AG04449 (cell line): ENCODE measurements around the gene CEP83.

Experiments used
- CTCF ChIA-PET: fragments of 350-600 bp; formaldehyde crosslinking; extraction: SDS; loops from one replicate; lab custom pipeline; 2021; ENCODE audit warnings: antibody characterized with exemption; lab: Yijun Ruan, JAX
- POLR2A ChIA-PET: fragments of 400-600, 350-600 bp; formaldehyde crosslinking; extraction: SDS; loops from one replicate; lab custom pipeline; 2020; ENCODE audit warnings: antibody characterized with exemption, inconsistent platforms; lab: Yijun Ruan, JAX
- DNase-seq: peaks from one replicate; pipeline ENCODE4 v3.0.0-alpha.2; 2010; ENCODE audit warnings: low read depth, low spot score
- H3K4me3 ChIP-seq: 2 replicates; pipeline ENCODE4 v1.5.1; 2011; ENCODE audit warnings: low read depth, mild to moderate bottlenecking, control low read depth, low read length
- TF ChIP-seq, protein P1 (sequence below): IDR thresholded peaks from one replicate; pipeline ENCODE4 v1.5.1; 2011; ENCODE audit warnings: mild to moderate bottlenecking, moderate library complexity, low read length, control low read depth, inconsistent platforms; ENCODE audit not compliant: insufficient read depth; ENCODE audit errors: missing control alignments

Gene CEP83

DNA sequence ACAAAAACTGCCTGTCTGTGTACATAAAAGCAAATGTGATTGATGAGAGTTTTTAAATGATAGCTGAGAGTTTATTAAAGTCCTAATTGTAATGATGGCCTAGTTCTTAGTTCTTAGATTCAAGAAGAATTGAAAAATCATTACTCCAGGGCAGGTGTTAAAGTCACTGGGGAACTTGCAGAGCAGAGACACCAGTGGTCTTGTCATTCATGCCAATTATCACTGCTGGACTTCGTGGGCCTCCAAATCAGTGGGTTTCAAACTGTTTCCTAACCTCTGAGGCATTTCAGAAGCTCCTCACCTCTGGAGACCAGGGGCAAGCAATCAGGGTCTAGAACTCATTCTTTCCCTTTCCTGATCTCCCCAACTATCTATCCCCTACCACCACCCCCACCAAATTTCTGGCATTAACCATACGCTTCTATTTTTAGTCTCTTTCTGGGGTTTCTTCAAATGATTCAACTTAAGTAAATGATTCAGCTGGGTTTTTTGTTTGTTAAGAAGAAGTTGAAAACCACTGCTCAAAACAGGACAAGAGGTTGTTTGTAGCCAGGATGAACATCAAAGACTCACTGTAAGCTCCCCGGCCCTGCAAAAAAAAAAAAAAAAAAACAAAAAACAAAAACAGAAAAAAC is 80.1 kb downstream of the CEP83 start:
- ChIA-PET POLR2A (interaction anchor here (0.7 kb wide), 1 partner anchor 112 kb away, joined by 4 read pairs; no protein-coding TSS in a partner anchor), CTCF (interaction anchor here (0.5 to 1.1 kb wide), 3 partner anchors 109 to 379 kb away, joined by 3 to 5 read pairs (median 3); no protein-coding TSS in a partner anchor)
- no peak overlapping the region for H3K4me3 ChIP-seq
- DNase-seq, result no peak
- TF ChIP-seq, protein P1, sequence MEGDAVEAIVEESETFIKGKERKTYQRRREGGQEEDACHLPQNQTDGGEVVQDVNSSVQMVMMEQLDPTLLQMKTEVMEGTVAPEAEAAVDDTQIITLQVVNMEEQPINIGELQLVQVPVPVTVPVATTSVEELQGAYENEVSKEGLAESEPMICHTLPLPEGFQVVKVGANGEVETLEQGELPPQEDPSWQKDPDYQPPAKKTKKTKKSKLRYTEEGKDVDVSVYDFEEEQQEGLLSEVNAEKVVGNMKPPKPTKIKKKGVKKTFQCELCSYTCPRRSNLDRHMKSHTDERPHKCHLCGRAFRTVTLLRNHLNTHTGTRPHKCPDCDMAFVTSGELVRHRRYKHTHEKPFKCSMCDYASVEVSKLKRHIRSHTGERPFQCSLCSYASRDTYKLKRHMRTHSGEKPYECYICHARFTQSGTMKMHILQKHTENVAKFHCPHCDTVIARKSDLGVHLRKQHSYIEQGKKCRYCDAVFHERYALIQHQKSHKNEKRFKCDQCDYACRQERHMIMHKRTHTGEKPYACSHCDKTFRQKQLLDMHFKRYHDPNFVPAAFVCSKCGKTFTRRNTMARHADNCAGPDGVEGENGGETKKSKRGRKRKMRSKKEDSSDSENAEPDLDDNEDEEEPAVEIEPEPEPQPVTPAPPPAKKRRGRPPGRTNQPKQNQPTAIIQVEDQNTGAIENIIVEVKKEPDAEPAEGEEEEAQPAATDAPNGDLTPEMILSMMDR, result no peak

DNA sequence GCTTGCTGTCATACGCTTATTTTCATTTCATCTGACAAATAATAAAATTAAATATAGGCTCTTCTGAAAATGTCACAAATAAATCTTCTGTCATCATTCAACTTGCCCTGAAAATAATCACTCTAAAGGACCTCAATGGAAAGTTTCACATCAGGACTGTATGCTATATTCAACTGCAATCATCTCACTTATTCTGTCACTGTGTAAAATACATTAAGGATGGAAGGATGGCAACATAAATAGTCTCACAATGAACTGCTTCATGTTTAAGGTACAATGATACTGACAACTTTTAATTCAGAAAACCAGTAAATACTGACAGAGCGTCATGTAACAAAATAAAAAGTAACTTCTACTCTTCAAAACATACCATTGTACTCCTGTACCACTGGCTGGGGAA is 82.1 kb downstream of the CEP83 start:
- ChIA-PET POLR2A (no interaction called here), CTCF (no interaction called here)
- TF ChIP-seq, protein P1, result no peak
- no peak overlapping the region for H3K4me3 ChIP-seq
- no peak for DNase-seq

DNA sequence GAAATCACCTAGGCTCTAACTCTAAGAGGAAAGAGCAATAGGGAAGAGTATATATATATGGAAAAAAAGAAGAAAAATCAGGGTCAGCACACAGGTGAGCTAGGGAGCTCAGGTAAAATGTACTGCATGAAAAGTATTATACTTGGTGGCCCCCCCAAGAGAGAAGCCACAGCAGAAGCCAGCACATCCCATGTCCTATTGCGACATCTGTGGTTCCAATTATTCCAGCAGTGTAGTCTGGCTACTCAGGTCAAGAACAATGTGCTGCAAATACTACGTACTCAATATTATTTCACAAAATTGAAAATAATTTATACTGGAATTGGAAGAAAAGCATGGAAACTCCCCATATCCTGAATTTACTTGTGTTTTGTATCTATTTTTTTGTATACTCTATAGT is 85.5 kb downstream of the CEP83 start:
- CTCF ChIA-PET, result no interaction called here

DNA sequence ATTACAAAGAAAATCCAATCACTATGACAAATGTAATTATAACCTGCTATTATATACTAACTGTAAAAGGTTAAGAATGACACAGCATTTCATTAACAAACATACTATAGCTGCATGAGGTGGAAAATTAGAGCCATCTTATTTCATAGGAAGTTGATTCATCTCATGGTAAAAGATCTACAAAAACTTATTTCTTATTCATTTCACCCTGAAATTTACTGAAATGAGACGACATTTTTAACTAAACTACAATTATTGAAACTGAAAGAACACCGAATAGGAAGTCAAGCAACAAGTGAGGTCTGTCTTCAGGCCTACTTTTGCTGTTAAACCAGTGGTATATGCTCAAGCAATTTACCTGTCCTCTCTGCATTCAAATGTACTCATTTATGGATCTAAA is 87.2 kb downstream of the CEP83 start:
- CTCF ChIA-PET, result no interaction called here

More for the DNA sequence above, 85.5 kb downstream of the CEP83 start:
- TF ChIP-seq, protein P1, result no peak
- POLR2A ChIA-PET, result no interaction called here
- DNase-seq, result no peak
- H3K4me3 ChIP-seq, result no peak overlapping the region

DNA sequence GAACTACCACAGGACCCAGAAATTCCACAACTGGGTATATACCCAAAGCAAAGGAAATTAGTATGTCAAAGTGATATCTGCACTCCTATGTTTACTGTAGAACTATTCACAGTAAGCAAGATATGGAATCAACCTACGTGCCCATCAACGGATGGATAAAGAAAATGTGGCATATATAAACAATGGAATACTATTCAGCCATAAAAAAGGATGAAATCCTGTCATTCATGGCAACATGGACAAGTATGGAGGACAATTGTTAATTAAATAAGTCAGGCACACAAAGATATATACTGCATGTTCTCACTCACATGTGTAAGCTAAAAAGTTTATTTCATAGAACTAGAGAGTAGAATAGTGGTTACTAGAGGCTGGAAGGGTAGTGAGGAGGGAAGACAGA is 97.0 kb downstream of the CEP83 start:
- DNase-seq, result no peak
- CTCF ChIA-PET, result no interaction called here
- POLR2A ChIA-PET, result no interaction called here
- TF ChIP-seq, protein P1, result no peak
- no peak overlapping the region for H3K4me3 ChIP-seq

More for the DNA sequence above, 87.2 kb downstream of the CEP83 start:
- TF ChIP-seq, protein P1, result no peak
- DNase-seq, result no peak
- no peak overlapping the region for H3K4me3 ChIP-seq
- POLR2A ChIA-PET, result no interaction called here

DNA sequence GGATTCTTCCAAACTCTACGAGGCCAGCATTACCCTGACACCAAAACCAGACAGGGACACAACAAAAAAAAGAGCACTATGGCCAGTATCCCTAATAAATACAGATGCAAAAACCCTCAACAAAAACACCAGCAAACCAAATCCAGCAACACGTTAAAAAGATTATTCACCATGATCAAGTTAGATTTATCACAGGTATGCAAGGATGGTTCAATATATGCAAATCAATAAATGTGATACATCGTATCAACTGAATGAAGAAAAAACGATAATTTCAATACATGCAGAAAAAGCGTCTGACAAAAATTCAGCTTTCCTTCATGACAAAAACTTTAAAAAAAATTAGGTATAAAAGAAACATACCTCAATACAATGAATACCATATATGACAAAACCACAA is 99.9 kb downstream of the CEP83 start:
- no peak for DNase-seq
- TF ChIP-seq, protein P1, result no peak
- CTCF ChIA-PET, result no interaction called here
- H3K4me3 ChIP-seq, result no peak overlapping the region
- POLR2A ChIA-PET, result no interaction called here
